Uterus (tissue), 2 donors: ENCODE measurements around the gene NCAPG2.

ENCODE experiments used
- POLR2A ChIP-seq, 2 donors: fragments of 450-650 bp; IDR thresholded peaks; one replicate each; pipeline ENCODE4 v1.6.1; 2016; ENCODE audit warnings: antibody characterized with exemption in 2 of 2, mild to moderate bottlenecking in 1 of 2, moderate library complexity in 1 of 2
- TF ChIP-seq, protein P1 (sequence below), 4 experiments: fragments of 200-600 bp in 2 of 4; fragments of 450-650 bp in 2 of 4; sonication (generic) in 2 of 4; IDR thresholded peaks; one replicate each; pipeline ENCODE4 v1.5.1; 2016 to 2019; ENCODE audit warnings: antibody characterized with exemption in 4 of 4, mild to moderate bottlenecking in 2 of 4, moderate library complexity in 1 of 4

GRCh38 chr7:158606129-158606528 is 98.5 kb downstream of the NCAPG2 start:
- TF ChIP-seq, protein P1, sequence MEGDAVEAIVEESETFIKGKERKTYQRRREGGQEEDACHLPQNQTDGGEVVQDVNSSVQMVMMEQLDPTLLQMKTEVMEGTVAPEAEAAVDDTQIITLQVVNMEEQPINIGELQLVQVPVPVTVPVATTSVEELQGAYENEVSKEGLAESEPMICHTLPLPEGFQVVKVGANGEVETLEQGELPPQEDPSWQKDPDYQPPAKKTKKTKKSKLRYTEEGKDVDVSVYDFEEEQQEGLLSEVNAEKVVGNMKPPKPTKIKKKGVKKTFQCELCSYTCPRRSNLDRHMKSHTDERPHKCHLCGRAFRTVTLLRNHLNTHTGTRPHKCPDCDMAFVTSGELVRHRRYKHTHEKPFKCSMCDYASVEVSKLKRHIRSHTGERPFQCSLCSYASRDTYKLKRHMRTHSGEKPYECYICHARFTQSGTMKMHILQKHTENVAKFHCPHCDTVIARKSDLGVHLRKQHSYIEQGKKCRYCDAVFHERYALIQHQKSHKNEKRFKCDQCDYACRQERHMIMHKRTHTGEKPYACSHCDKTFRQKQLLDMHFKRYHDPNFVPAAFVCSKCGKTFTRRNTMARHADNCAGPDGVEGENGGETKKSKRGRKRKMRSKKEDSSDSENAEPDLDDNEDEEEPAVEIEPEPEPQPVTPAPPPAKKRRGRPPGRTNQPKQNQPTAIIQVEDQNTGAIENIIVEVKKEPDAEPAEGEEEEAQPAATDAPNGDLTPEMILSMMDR (IDR thresholded peaks at IDR 0.05), result no peak
- TF ChIP-seq POLR2A (IDR thresholded peaks at IDR 0.05), result no peak
